Suprapubic skin (tissue), 4 donors: ENCODE data around the gene CHSY1.

Experiments used
- EP300 ChIP-seq: sonication (generic); formaldehyde crosslinking; IDR thresholded peaks from one replicate; pipeline ENCODE4 v1.6.1; 2017; ENCODE audit warnings: antibody characterized with exemption
- POLR2A ChIP-seq, 2 donors: fragments of 450-650 bp; IDR thresholded peaks; one replicate each; pipeline ENCODE4 v1.6.1; 2017; ENCODE audit warnings: antibody characterized with exemption in 2 of 2, mild to moderate bottlenecking in 2 of 2, moderate library complexity in 2 of 2
- POLR2AphosphoS5 ChIP-seq, 3 donors: sonication (generic); formaldehyde crosslinking; IDR thresholded peaks; one replicate each; pipeline ENCODE4 v1.6.1; 2017; ENCODE audit warnings: antibody characterized with exemption in 3 of 3
- TF ChIP-seq, protein P1 (sequence below), 2 donors: fragments of 200-600 bp in 1 of 2; fragments of 450-650 bp in 1 of 2; sonication (generic) in 1 of 2; IDR thresholded peaks; one replicate each; pipeline ENCODE4 v1.5.1; 2016 to 2019; ENCODE audit warnings: antibody characterized with exemption in 2 of 2, mild to moderate bottlenecking in 1 of 2, moderate library complexity in 1 of 2

DNA sequence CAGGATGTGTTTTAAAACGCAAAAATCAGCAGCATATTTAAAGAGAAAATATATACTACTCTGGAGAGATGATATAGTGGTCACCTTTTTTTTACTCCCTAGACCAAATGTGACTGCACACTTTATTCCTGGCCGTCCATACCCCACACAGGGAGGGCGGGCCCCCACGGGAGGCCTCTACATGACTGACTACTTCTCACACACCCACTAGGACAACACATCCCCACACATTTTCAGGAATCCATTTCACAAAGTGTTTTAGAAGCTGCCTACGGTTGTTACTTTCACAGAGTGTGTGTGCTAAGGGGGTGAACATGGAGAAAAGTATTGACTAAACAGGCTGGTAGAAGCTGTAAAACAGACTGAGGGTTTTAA lies 67.9 kb downstream of the CHSY1 start:
- TF ChIP-seq, protein P1, sequence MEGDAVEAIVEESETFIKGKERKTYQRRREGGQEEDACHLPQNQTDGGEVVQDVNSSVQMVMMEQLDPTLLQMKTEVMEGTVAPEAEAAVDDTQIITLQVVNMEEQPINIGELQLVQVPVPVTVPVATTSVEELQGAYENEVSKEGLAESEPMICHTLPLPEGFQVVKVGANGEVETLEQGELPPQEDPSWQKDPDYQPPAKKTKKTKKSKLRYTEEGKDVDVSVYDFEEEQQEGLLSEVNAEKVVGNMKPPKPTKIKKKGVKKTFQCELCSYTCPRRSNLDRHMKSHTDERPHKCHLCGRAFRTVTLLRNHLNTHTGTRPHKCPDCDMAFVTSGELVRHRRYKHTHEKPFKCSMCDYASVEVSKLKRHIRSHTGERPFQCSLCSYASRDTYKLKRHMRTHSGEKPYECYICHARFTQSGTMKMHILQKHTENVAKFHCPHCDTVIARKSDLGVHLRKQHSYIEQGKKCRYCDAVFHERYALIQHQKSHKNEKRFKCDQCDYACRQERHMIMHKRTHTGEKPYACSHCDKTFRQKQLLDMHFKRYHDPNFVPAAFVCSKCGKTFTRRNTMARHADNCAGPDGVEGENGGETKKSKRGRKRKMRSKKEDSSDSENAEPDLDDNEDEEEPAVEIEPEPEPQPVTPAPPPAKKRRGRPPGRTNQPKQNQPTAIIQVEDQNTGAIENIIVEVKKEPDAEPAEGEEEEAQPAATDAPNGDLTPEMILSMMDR (IDR thresholded peaks at IDR 0.05): no peak
- TF ChIP-seq EP300: no peak
- no peak for TF ChIP-seq POLR2AphosphoS5 (IDR thresholded peaks at IDR 0.05)
- no peak for TF ChIP-seq POLR2A (IDR thresholded peaks at IDR 0.05)
